ENCODE measurements around the gene RANGAP1. TPM values are rescaled to one million over a fixed set of nuclear protein-coding genes. Genes with fewer than 3 reads are reported as not detected.

Gene RANGAP1
- total RNA-seq, 1 donor from 2014 or later = 65.1 TPM

DNA sequence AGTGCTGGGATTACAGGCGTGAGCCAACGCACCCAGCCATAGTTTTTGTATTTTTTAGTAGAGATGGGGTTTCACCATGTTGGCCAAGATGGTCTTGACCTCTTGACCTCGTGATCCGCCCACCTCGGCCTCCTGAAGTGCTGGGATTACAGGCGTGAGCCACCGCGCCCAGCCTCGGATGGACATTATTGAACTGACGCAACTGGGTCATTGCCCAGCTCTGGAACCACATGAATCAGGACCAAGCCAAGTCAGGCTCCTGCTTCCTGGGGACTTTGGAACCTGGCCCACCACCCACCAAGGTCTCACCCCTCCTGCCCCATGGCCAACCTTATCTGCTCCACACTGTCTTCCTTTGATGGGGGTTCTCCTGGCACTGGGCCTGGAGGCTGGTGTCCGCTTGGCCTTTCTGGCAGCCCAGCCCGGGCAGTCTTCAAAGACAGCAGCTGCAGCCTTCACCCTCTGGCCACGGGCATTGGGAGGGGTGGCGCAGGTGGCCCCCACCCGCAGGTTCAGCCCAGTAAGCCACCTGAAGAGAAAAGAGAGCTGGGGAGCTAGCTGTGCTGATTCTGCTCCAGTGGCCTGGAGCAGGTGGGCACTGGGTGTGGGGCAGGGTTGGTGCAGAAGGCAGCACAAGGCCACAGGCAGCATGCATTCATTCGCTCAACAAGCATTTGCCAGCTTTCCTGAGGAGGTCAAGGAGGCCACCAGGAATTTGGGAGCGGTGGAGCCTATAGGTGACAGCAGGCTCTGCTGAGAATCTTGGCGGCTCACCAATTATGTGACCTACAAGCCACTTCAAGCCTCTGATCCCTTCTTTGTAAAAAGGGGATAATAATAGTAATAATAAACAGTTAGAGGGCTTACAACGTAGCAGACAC is 50.9 kb downstream of the RANGAP1 start:
- DNase-seq (ENCODE audit: low read depth in 2 of 2) = no peak

DNA sequence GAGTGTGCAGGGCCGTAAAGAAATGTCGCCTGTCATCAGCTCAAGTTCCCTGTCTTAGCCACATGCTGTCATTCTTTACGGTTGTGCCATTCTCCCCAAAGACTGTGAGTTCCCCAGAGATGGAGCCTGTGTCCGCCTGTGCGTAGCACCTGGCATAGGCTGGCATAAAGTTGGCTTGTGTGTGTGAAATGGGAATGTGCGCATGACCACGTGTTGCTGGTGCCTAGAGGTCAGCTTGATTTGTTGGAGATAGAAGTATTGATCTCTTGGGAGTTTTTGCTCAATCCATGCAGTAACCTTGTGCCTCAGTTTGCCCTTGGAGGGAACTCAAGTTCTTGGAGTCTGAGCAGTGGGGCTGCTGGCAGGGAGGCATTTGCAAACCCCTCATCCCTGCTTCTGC is 54.6 kb downstream of the RANGAP1 start:
- DNase-seq (ENCODE audit: low read depth in 2 of 2) = no peak

- no peak for DNase-seq (ENCODE audit: low read depth in 2 of 2)
These were observed 55.6 kb downstream of the RANGAP1 start for GRCh38 chr22:41230401-41230785.

DNA sequence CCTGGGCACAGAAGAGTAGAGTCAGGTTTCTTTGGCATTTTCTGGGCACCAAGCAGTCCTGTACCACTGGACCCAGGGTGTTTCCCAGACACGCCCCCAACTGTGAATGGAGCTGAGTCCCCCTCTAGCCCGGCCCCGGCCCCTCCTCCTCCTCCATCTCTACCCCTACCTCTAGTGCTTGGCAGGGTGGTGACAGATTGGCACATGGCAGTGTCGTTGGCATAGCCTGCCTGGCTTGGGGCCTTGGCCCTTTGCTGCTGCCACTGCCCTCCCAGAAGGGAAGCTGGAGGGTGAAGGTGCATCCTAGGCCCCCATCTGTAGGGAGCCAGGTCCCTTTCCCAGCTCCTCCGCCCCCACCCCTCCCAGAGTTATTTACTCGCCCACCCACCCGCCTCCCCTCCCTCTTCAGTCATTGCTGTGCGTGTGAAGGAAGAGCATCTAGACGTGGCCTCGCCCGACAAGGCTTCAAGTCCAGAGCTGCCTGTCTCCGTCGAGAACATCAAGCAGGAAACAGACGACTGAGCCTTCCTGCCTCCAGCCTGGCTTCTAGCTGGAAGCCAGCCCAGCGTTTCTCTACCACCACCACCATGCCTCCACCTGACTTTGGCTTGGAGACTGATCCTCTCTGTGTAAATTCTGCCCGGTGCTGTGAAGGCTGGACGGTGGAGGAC is 56.1 kb downstream of the RANGAP1 start:
- DNase-seq (ENCODE audit: low read depth in 2 of 2) = peak in 1 of 2 donors; percentile 88

DNA sequence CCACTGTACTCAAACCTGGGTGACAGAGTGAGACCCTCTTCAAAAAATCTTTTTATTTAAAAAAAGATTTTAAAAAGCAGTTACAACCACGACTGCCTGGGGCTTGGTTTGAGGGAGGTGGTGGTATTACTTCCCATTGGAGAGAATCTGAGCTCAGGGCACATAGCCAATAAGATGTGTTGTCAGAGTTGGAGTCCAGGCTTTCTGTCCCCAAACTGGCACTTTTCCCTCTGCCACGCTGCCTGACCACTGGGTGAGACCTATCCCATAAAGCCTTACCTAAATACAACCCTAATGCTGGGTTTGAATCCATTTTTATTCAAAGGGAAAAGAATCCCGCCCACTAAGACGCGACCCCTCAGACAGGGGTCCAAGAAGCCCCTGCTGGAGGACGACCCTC is 56.8 kb downstream of the RANGAP1 start:
- DNase-seq (ENCODE audit: low read depth in 2 of 2) = no peak

GRCh38 chr22:41226723-41227655 is 59.0 kb downstream of the RANGAP1 start:
- no peak for DNase-seq (ENCODE audit: low read depth in 2 of 2)

GRCh38 chr22:41223535-41223934 is 62.5 kb downstream of the RANGAP1 start:
- no peak for DNase-seq (ENCODE audit: low read depth in 2 of 2)

DNA sequence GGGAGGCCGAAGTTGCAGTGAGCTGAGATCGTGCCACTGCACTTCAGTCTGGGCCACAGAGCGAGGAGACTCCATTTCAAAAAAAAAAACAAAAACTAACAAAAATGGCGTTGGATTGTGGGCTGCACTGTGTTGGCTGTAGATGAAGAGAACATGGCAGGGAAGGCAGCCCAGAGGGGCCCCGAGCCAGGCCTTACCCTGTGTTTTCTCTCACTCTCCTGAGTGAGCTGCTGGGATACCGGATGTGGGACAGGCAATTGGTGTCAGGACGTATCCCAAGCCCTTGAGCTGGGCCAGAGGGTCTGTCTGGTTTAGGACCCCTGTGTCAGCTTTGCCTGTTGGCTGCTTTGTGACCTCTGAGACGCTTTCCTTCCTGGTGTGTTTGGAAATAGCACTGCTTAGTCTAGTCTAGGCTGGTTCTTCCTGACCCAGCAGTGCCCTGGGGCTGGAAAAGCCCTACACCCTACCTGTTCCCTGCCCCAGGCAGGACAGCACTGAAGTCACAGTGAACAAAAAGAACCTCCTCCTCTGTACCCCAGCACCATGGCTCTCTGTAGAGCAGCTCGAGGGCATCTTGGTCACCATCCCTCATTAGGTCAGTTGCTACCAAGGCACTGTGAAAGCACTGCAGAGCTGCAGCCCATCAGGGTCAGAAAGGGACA is 63.0 kb downstream of the RANGAP1 start:
- no peak for DNase-seq (ENCODE audit: low read depth in 2 of 2)

DNA sequence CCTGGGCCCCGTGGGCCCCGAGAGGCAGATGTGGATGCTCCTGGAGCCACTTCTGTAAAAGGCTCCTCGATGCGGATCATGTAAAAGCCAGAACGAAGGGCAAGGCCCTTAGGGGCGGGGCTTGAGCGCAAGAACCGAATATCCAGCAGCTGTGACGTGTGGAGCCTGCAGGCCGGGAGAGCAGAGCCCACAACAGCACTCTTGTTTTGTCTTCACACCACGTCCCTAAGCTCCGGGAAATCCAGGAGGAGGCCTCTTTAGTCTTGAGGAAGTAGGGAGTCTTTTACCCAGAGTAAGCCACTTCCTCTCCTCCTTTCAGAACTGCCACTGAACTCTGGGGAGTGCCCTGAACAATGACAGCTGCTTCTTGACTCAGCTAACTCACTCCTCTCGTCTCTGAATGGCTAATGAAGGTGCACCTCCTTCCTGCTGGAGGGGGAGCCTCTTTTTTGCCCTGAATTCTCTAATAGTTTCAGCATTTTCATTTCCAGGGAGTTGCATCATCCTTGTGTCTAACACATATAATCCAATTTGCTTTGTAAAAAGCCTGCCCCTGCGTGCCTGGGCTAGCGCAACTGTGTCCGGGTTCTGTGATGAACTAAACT is 68.3 kb downstream of the RANGAP1 start:
- DNase-seq (ENCODE audit: low read depth in 2 of 2) = peak in 1 of 2 donors; percentile 58

GRCh38 chr22:41216984-41217383 is 69.0 kb downstream of the RANGAP1 start:
- DNase-seq (ENCODE audit: low read depth in 2 of 2) = no peak

GRCh38 chr22:41215926-41216325 is 70.1 kb downstream of the RANGAP1 start:
- no peak for DNase-seq (ENCODE audit: low read depth in 2 of 2)

DNA sequence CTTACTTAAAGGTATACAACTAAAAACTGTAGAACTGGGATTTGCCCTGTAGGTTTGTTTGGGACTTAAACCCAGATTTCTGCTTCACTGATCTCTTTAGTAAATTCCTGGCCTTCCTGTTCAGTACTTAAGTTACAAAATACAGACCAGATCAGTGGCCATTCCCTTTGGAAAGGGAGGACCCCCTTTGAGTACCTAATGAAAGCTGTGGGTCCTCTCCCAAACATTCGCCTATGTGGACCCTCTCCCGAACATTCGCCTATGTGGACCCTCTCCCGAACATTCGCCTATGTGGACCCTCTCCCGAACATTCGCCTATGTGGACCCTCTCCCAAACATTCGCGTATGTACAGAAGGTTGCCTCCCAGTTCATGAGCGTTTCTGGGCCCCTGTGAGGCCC is 70.6 kb downstream of the RANGAP1 start:
- no peak for DNase-seq (ENCODE audit: low read depth in 2 of 2)

DNA sequence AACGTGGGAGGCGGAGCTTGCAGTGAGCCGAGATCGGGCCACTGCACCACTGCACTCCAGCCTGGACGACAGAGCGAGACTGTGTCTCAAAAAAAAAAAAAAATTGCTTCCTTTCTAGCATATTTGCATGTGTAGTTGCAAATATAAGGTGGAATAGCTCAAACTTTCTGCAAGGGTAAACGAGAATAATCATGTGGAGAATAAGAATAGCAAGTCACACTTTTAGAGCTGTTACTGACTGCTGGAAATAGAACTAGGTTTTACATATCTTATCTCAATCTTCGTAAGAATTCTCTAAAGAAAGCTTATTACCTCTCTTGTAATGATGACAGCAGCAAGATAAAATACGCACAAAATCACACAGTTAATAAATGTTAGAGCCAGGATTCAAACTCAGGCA is 79.3 kb downstream of the RANGAP1 start:
- DNase-seq (ENCODE audit: low read depth in 2 of 2) = no peak

GRCh38 chr22:41204992-41205900 is 80.7 kb downstream of the RANGAP1 start, which contains the start of gene L3MBTL2:
L3MBTL2 (plus strand) TSS chr22:41205312; CDS start chr22:41205363, 51 bp downstream.
- DNase-seq (ENCODE audit: low read depth in 2 of 2) = peak; percentile 89 to 96

GRCh38 chr22:41204066-41204465 is 81.9 kb downstream of the RANGAP1 start:
- no peak for DNase-seq (ENCODE audit: low read depth in 2 of 2)

DNA sequence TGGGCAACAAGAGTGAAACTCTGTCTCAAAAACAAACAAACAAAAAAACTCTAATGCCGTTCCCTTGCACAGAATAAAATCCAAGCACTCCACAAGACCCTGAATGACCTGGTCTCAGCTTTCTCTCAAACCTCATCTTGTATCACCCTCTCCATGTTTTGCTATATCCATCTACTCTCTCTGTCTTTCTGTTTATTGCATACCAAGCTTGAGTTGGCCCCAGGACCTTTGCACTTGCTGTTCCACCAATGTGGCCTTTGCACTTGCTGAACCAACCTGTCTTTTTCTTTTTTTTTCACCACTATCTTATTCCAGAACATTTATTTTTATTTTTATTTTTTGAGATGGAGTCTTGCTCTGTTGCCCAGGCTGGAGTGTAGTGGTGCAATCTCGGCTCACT is 82.9 kb downstream of the RANGAP1 start:
- DNase-seq (ENCODE audit: low read depth in 2 of 2) = no peak

DNA sequence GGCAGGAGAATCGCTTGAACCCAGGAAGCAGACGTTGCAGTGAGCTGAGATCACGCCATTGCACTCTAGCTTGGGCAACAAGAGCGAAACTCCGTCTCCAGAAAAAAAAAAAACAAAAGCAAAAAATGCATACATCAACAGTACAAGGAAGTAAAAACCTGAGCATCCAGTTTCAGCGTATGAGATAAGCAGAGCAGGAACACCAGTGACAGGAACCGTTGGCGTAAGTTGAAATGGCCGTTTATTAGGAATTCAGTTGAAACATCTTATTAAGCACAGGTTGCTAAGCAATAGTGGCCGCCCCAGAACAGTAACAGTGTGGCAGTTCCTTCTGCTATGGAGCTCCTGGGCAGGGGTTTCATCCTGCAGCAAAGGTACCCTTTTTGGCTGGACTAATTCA is 84.8 kb downstream of the RANGAP1 start:
- DNase-seq (ENCODE audit: low read depth in 2 of 2) = no peak

GRCh38 chr22:41198027-41198580 is 87.9 kb downstream of the RANGAP1 start:
- DNase-seq (ENCODE audit: low read depth in 2 of 2) = peak in 1 of 2 donors; percentile 62

Measured in dermis microvascular lymphatic vessel endothelial cell (primary cell).